Measurements from ENCODE around the gene RIMBP3B.
"Not testable (repeated sequence)": the region's sequence is repeated elsewhere in the genome, so short reads cannot be mapped to it uniquely, and the experiment has no call there.

RIMBP3B gene

GRCh38 chr22:21417853-21418252 is 34.3 kb downstream of the RIMBP3B start:
- DNase-seq (ENCODE audit: low spot score): not testable (repeated sequence)

- DNase-seq (ENCODE audit: low spot score): not testable (repeated sequence)
Observed at GRCh38 chr22:21418974-21419638, 35.6 kb downstream of the RIMBP3B start.

GRCh38 chr22:21420180-21420763 is 36.7 kb downstream of the RIMBP3B start:
- not testable (repeated sequence) for DNase-seq (ENCODE audit: low spot score)

GRCh38 chr22:21424084-21424709 is 40.6 kb downstream of the RIMBP3B start:
- DNase-seq (ENCODE audit: low spot score): not testable (repeated sequence)

- not testable (repeated sequence) for DNase-seq (ENCODE audit: low spot score)
Observed at GRCh38 chr22:21434378-21435233, 51.1 kb downstream of the RIMBP3B start.

GRCh38 chr22:21435998-21436810 is 52.7 kb downstream of the RIMBP3B start:
- not testable (repeated sequence) for DNase-seq (ENCODE audit: low spot score)

- DNase-seq (ENCODE audit: low spot score): not testable (repeated sequence)
Observed at GRCh38 chr22:21438013-21438412, 54.5 kb downstream of the RIMBP3B start.

Small RNA genes within 50 kb of the gene (small RNA-seq; reads per million reads assigned to genes)
- gene RF00492 (0 reads per million in 2 experiments), gene RN7SKP63 (0 reads per million in 2 experiments)
